Hepatocyte (in vitro differentiated cells): ENCODE results near the gene CUX1. TPM values are rescaled to one million over a fixed set of nuclear protein-coding genes. Genes with fewer than 3 reads are reported as not detected.

Experiments used
- DNase-seq: peaks from one replicate; pipeline ENCODE4 v3.0.0-alpha.2; 2016; ENCODE audit warnings: low spot score
- H2AFZ ChIP-seq: fragments of 200-600 bp; sonication (generic); 2 replicates; pipeline ENCODE4 v1.6.0; 2016; ENCODE audit warnings: antibody characterized with exemption, mild to moderate bottlenecking
- H3K27ac ChIP-seq: fragments of 200-600 bp; sonication (generic); 2 replicates; pipeline ENCODE4 v1.5.1; 2016; ENCODE audit warnings: mild to moderate bottlenecking
- H3K27me3 ChIP-seq: fragments of 200-600 bp; sonication (generic); 2 replicates; pipeline ENCODE4 v1.6.1; 2016
- H3K36me3 ChIP-seq: fragments of 200-600 bp; sonication (generic); replicated peaks from 2 replicates; pipeline ENCODE4 v1.5.1; 2016; ENCODE audit warnings: low read depth; ENCODE audit not compliant: insufficient read depth
- H3K4me1 ChIP-seq: fragments of 200-600 bp; sonication (generic); 2 replicates; pipeline ENCODE4 v1.5.1; 2016; ENCODE audit warnings: mild to moderate bottlenecking, moderate library complexity; ENCODE audit not compliant: insufficient read depth
- H3K4me2 ChIP-seq: fragments of 200-600 bp; sonication (generic); 2 replicates; pipeline ENCODE4 v1.6.0; 2016
- H3K4me3 ChIP-seq: fragments of 200-600 bp; sonication (generic); 2 replicates; pipeline ENCODE4 v1.5.1; 2016; ENCODE audit warnings: mild to moderate bottlenecking
- H3K79me2 ChIP-seq: fragments of 200-600 bp; sonication (generic); 2 replicates; pipeline ENCODE4 v1.6.0; 2017; ENCODE audit warnings: mild to moderate bottlenecking
- H3K9me2 ChIP-seq: fragments of 200-600 bp; sonication (generic); replicated peaks from 2 replicates; pipeline ENCODE4 v1.6.0; 2017; ENCODE audit warnings: mild to moderate bottlenecking; ENCODE audit not compliant: insufficient read depth
- H3K9me3 ChIP-seq: fragments of 200-600 bp; sonication (generic); 2 replicates; pipeline ENCODE4 v1.5.1; 2016; ENCODE audit warnings: low read depth, mild to moderate bottlenecking
- H4K20me1 ChIP-seq: fragments of 200-600 bp; sonication (generic); 2 replicates; pipeline ENCODE4 v1.6.0; 2016; ENCODE audit warnings: mild to moderate bottlenecking; ENCODE audit not compliant: insufficient read depth, poor library complexity, severe bottlenecking
- CTCF ChIP-seq: fragments of 200-600 bp; sonication (generic); IDR thresholded peaks from 2 replicates; pipeline ENCODE4 v1.5.1; 2016; ENCODE audit warnings: antibody characterized with exemption, mild to moderate bottlenecking; ENCODE audit not compliant: poor library complexity
- EZH2 ChIP-seq: fragments of 200-600 bp; sonication (generic); IDR thresholded peaks from 2 replicates; pipeline ENCODE4 v1.6.1; 2016; ENCODE audit warnings: antibody characterized with exemption, mild to moderate bottlenecking, borderline replicate concordance
- EZH2phosphoT487 ChIP-seq: fragments of 200-600 bp; sonication (generic); IDR thresholded peaks from one replicate; pipeline ENCODE4 v1.6.1; 2018; ENCODE audit warnings: antibody characterized with exemption, mild to moderate bottlenecking, low read depth, moderate library complexity; ENCODE audit not compliant: unreplicated experiment, severe bottlenecking
- WGBS: methylation state at CpG from one replicate; pipeline ENCODE4 v1.1.6; 2016; ENCODE audit warnings: low lambda C conversion rate; ENCODE audit errors: missing lambda C conversion rate; 5-methylcytosine and 5-hydroxymethylcytosine counted together
- polyA plus RNA-seq: library from polyadenylated mRNA; unstranded; fragments of >200 nt; fragmentation: Nextera tagmentation; extraction: Ambion mirVana; gene quantifications from 2 replicates; pipeline ENCODE4 v1.2.1, GENCODE V29; 2016
- total RNA-seq: library from RNA; depleted of rRNA; stranded (reverse); fragments of >200 nt; gene quantifications from 2 replicates; pipeline ENCODE4 v1.2.3, GENCODE V29; 2014

CUX1 gene
- total and polyA plus RNA-seq, 2 experiments from 2014 or later = 60.1 to 76.8 TPM

- TF ChIP-seq EZH2phosphoT487 (no peak), EZH2 (no peak), CTCF (no peak)
Observed at GRCh38 chr7:102305414-102306268, 488.2 kb downstream of the CUX1 start.

GRCh38 chr7:102306916-102307677, 489.7 kb downstream of the CUX1 start:
- H2AFZ ChIP-seq = no peak overlapping the region

More at GRCh38 chr7:102305414-102306268, 488.2 kb downstream of the CUX1 start:
- peaks cover 11% of the 10 kb centered on the region for H3K4me1 ChIP-seq
- no peaks in the 10 kb centered on the region for H3K36me3 ChIP-seq
- no peaks in the 10 kb centered on the region for H4K20me1 ChIP-seq
- no peak overlapping the region for H3K27ac ChIP-seq
- no peaks in the 10 kb centered on the region for H3K27me3 ChIP-seq
- no peaks in the 10 kb centered on the region for H3K9me3 ChIP-seq
- no peak overlapping the region for H2AFZ ChIP-seq
- no peak overlapping the region for H3K4me3 ChIP-seq
- H3K79me2 ChIP-seq = no peaks in the 10 kb centered on the region
- WGBS = 96% methylated on average over 17 of the region's 17 CpGs
- H3K4me2 ChIP-seq = no peak overlapping the region
- no peak for DNase-seq
- H3K9me2 ChIP-seq = no peaks in the 10 kb centered on the region

GRCh38 chr7:102310414-102310815, 493.0 kb downstream of the CUX1 start:
- H3K36me3 ChIP-seq = no peaks in the 10 kb centered on the region
- H3K27ac ChIP-seq = no peak overlapping the region
- WGBS = 94% methylated on average over 9 of the region's 9 CpGs
- H3K9me3 ChIP-seq = no peaks in the 10 kb centered on the region
- H3K9me2 ChIP-seq = no peaks in the 10 kb centered on the region
- H3K4me1 ChIP-seq = peaks cover 11% of the 10 kb centered on the region
- no peaks in the 10 kb centered on the region for H4K20me1 ChIP-seq
- no peak for TF ChIP-seq CTCF
- no peak for TF ChIP-seq EZH2phosphoT487
- TF ChIP-seq EZH2 = no peak
- H3K27me3 ChIP-seq = no peaks in the 10 kb centered on the region
- H2AFZ ChIP-seq = no peak overlapping the region
- no peak for DNase-seq
- no peaks in the 10 kb centered on the region for H3K79me2 ChIP-seq
- H3K4me2 ChIP-seq = no peak overlapping the region
- no peak overlapping the region for H3K4me3 ChIP-seq

More at GRCh38 chr7:102306916-102307677, 489.7 kb downstream of the CUX1 start:
- Histone ChIP-seq H3K27me3 (no peaks in the 10 kb centered on the region), H4K20me1 (no peaks in the 10 kb centered on the region), H3K4me2 (peak overlapping the region; percentile 60), H3K79me2 (no peaks in the 10 kb centered on the region), H3K27ac (no peak overlapping the region), H3K36me3 (no peaks in the 10 kb centered on the region), H3K4me1 (peaks cover 11% of the 10 kb centered on the region), H3K9me3 (no peaks in the 10 kb centered on the region), H3K4me3 (no peak overlapping the region), H3K9me2 (no peaks in the 10 kb centered on the region)
- TF ChIP-seq EZH2phosphoT487 = no peak
- TF ChIP-seq EZH2 = no peak
- TF ChIP-seq CTCF = no peak
- WGBS = 39% methylated on average over 17 of the region's 17 CpGs
- DNase-seq = peak; percentile 65
